Subcutaneous abdominal adipose tissue (tissue), 5 donors: Measurements from ENCODE around the gene FRAS1.

Experiments
- H3K27ac ChIP-seq: one replicate; pipeline ENCODE4 v1.7.0; 2013; ENCODE audit warnings: low read depth, mild to moderate bottlenecking, inconsistent platforms, low read length, moderate library complexity
- H3K27me3 ChIP-seq, 5 donors: one replicate each; pipeline ENCODE4 v1.7.0; 2013; ENCODE audit warnings: low read length in 5 of 5, inconsistent platforms in 1 of 5; ENCODE audit not compliant: control insufficient read depth in 5 of 5, insufficient read depth in 4 of 5
- H3K36me3 ChIP-seq, 5 donors: one replicate each; pipeline ENCODE4 v1.7.0; 2013; ENCODE audit warnings: low read length in 5 of 5; ENCODE audit not compliant: control insufficient read depth in 5 of 5, insufficient read depth in 5 of 5
- H3K4me1 ChIP-seq, 5 donors: one replicate each; pipeline ENCODE4 v1.7.0; 2013; ENCODE audit warnings: low read length in 5 of 5, mild to moderate bottlenecking in 3 of 5, moderate library complexity in 1 of 5; ENCODE audit not compliant: control insufficient read depth in 5 of 5, insufficient read depth in 5 of 5
- H3K4me3 ChIP-seq, 5 donors: one replicate each; pipeline ENCODE4 v1.7.0; 2013; ENCODE audit warnings: low read length in 5 of 5, low read depth in 1 of 5
- H3K9ac ChIP-seq, 5 donors: one replicate each; pipeline ENCODE4 v1.7.0; 2013; ENCODE audit warnings: low read length in 5 of 5, mild to moderate bottlenecking in 4 of 5, moderate library complexity in 3 of 5
- H3K9me3 ChIP-seq, 5 donors: one replicate each; pipeline ENCODE4 v1.7.0; 2013; ENCODE audit warnings: low read length in 5 of 5; ENCODE audit not compliant: control insufficient read depth in 5 of 5
- donor health status: healthy.
- donor health status: healthy.
- donor health status: healthy.
- donor health status: healthy.
- donor health status: healthy.

Gene FRAS1

DNA sequence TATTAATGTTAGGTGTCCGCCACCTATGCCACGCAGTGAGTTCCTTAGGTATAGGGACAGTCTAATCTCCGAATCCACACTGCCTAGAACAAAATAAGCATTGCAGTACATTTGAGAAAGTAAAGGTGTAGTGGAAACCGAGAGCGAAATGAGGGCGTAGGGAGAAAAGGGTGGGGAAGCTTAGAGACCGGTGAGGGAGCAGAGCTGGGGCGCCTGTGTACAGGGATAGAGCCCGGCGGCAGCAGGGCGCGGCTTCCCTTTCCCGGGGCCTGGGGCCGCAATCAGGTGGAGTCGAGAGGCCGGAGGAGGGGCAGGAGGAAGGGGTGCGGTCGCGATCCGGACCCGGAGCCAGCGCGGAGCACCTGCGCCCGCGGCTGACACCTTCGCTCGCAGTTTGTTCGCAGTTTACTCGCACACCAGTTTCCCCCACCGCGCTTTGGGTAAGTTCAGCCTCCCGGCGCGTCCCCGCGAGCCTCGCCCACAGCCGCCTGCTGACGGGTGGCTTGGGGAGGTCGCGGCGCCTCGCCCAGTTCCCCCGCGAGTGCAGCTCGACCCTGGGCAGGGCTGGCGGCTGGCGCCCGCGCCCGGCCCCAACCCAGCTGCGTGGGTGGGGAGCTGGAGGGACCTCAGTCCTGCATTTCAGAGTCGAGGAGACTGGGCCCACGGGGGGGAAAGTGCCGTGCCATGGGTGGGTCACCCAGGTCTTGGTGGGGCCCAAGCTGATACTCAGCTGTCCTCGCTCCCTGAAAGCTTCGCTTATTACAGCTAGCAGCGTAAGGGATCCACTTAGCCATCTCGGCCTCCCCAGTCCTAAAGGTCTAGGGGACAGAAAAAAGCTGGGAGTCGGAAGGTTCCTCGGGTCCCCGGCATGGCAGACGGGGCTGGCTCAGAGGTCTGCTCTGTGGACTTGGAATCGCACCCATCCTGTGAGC is 494.6 kb downstream of the FRAS1 start, which contains the start of gene ANXA3:
ANXA3 (plus strand) TSS at position 351 of the 932 bp plus-strand sequence. CDS start 2,704 bp downstream, outside the sequence.
- H3K27me3 ChIP-seq: peaks cover 0 to 8% (median 4%) of the 10 kb centered on the region in 5 donors
- peak within 1 kb of the TSS; percentile 50 to 74 (median 71) for H3K4me3 ChIP-seq
- H3K9me3 ChIP-seq: no peaks in the 10 kb centered on the region
- peaks cover 0 to 18% (median 11%) of the 10 kb centered on the region in 5 donors for H3K4me1 ChIP-seq
- peak within 1 kb of the TSS; percentile 53 for H3K27ac ChIP-seq
- no peaks in the 10 kb centered on the region for H3K36me3 ChIP-seq
- H3K9ac ChIP-seq: peak within 1 kb of the TSS in 3 of 5 donors; percentile 66 to 81 (median 70)

DNA sequence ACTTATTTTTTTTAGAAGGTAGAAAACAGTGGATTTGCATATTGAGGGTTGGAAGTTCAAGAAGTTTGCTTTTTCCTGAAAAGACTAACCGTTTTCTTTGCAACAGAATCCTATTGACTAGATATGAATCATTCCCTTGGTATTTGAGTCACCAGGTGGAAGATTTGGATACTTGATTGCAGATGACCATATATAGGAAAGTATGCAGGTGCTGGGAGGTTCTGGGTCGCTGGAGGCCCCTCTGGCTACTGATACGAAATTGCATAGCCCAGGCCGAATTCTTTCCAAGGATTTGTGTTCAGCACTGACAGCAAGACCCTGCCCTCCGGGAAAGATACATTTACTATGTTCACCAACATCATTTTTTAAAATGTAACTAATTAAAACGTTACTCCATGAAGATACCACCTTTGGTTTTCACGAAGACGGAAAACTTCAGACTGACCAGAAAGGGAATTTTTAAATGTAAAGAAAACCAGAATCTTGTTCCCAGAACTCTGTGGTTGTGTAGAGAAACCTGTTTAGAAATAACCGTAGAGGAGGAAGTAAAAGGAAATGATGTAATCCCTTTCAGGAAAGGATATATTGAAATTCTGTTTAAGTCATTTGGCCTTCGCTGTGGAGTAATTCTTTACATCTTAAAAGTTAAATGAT is 495.4 kb downstream of the FRAS1 start:
- Histone ChIP-seq H3K4me1 (peaks cover 0 to 25% (median 11%) of the 10 kb centered on the region in 5 donors), H3K36me3 (no peaks in the 10 kb centered on the region), H3K27ac (peak overlapping the region; percentile 53), H3K9ac (peak overlapping the region in 2 of 5 donors; percentile 70 to 81), H3K9me3 (no peaks in the 10 kb centered on the region), H3K27me3 (peaks cover 0 to 8% (median 4%) of the 10 kb centered on the region in 5 donors), H3K4me3 (peak overlapping the region in 4 of 5 donors; percentile 48 to 74 (median 72))

DNA sequence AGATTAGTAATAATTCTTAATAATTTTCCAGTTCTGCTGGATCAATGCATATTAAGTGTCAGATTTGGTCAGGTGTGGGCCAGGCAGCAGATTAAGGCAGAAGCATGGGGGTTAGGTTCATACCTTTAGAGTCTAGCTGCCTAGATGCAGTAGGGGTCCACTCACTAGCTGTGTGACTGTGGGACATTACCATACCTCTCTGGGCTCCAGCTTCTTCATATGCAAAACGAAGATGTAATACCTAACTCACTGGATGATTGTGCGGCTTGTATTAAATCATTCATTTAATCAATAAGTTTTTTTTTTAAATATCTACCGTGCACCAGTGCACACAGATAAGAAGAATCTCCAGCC is 495.9 kb downstream of the FRAS1 start:
- H3K27ac ChIP-seq: peak overlapping the region; percentile 53
- H3K36me3 ChIP-seq: no peaks in the 10 kb centered on the region
- peak overlapping the region in 2 of 5 donors; percentile 6 to 21 for H3K9ac ChIP-seq
- H3K4me3 ChIP-seq: peak overlapping the region in 3 of 5 donors; percentile 71 to 74 (median 74)
- H3K9me3 ChIP-seq: no peaks in the 10 kb centered on the region
- H3K4me1 ChIP-seq: peaks cover 0 to 25% (median 11%) of the 10 kb centered on the region in 5 donors
- H3K27me3 ChIP-seq: peaks cover 0 to 8% (median 4%) of the 10 kb centered on the region in 5 donors

DNA sequence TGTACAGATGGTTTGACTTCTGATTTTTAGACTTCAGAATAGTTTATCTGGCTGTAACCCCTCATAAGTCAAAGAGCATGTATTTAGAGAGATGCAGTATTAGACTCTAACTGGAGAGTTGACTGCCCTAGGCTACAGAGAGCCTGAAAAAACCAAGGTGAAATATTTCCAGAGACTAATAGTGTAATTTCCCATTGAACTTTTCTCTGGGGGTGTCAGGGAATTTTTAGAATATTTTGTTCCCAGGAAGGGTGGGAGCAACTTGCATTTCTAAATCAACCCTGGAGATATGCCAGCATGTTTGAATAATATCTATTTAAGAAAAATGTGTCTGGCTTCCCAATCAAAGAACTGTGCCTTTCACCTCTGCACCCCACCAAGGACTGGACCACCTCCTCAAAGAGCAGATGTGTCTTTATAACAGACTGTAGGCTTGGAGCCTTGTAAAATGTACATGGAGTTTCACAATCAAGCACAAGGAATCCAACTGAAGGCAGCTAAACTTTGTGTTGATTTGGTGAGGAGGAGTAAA is 496.5 kb downstream of the FRAS1 start:
- peak overlapping the region; percentile 53 for H3K27ac ChIP-seq
- peak overlapping the region in 1 of 5 donors; percentile 6 for H3K9ac ChIP-seq
- H3K9me3 ChIP-seq: no peaks in the 10 kb centered on the region
- no peaks in the 10 kb centered on the region for H3K36me3 ChIP-seq
- H3K4me3 ChIP-seq: peak overlapping the region in 2 of 5 donors; percentile 1 to 74
- H3K27me3 ChIP-seq: peaks cover 0 to 8% (median 4%) of the 10 kb centered on the region in 5 donors
- peaks cover 0 to 25% (median 11%) of the 10 kb centered on the region in 5 donors for H3K4me1 ChIP-seq

DNA sequence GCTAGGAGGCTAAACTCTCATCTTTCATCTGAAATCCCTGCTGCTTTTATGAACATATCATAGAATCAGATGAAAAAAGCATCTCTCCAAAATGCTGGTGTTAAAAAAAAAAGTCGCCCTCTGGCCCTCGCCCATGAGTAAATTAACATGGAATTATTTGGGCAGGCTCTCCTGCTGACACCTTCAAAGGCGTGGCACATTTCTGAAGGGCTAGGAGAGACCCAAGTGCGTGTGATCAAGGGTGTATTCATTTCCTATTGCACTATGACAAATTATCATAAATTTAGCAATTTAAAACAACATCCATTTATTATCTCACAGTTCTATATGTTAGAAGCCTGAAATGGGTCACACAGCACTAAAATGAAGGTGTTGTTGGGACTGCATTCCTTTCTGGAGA is 499.5 kb downstream of the FRAS1 start:
- Histone ChIP-seq H3K9ac (no peak overlapping the region), H3K27me3 (peaks cover 0 to 1% (median 0%) of the 10 kb centered on the region in 5 donors), H3K4me1 (peaks cover 0 to 31% (median 5%) of the 10 kb centered on the region in 5 donors), H3K9me3 (no peaks in the 10 kb centered on the region), H3K27ac (no peak overlapping the region), H3K36me3 (no peaks in the 10 kb centered on the region), H3K4me3 (no peak overlapping the region)

DNA sequence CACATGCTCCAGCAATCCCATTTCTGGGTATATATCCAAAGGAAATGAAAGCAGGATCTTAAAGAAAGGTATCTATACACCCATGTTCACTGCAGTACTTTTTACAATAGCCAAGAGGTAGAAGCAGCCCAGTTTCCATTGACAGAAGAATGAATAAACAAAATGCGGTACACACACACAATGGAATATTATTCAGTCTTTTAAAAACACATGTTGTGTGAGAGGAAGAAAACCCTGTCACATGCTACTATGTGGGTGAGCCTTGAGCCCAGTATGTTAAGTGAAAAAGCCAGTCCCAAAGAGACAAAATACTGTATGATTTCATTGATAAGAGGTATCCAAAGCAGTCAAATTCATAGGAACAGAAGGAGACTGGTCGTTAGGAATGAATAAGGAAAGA is 500.7 kb downstream of the FRAS1 start:
- no peak overlapping the region for H3K27ac ChIP-seq
- H3K4me1 ChIP-seq: peaks cover 0 to 29% (median 0%) of the 10 kb centered on the region in 5 donors
- no peak overlapping the region for H3K9ac ChIP-seq

DNA sequence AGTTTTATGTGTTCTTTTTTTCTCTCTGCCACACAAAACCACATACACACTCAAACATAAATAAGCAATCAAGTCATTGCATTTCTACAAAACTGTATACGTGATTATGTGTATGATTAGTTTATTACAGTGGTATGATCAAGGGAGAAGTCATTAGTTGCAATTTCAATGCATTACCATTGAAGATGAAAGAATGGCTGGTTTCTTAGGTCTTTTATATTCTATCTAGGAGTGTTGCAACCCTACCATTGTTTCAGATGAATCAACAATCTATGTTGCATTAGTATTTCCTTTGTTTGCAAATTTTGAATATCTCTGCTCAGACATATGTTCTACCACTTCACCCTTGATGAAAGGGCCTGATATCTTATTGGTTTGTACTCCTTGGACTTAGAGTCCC is 501.3 kb downstream of the FRAS1 start:
- H3K9me3 ChIP-seq: no peaks in the 10 kb centered on the region
- H3K4me1 ChIP-seq: peaks cover 0 to 24% (median 0%) of the 10 kb centered on the region in 5 donors
- H3K9ac ChIP-seq: no peak overlapping the region
- H3K27ac ChIP-seq: no peak overlapping the region
- H3K4me3 ChIP-seq: no peak overlapping the region
- no peaks in the 10 kb centered on the region for H3K36me3 ChIP-seq
- H3K27me3 ChIP-seq: no peaks in the 10 kb centered on the region

More for the DNA sequence above, 500.7 kb downstream of the FRAS1 start:
- no peaks in the 10 kb centered on the region for H3K36me3 ChIP-seq
- no peaks in the 10 kb centered on the region for H3K27me3 ChIP-seq
- no peaks in the 10 kb centered on the region for H3K9me3 ChIP-seq
- no peak overlapping the region for H3K4me3 ChIP-seq

DNA sequence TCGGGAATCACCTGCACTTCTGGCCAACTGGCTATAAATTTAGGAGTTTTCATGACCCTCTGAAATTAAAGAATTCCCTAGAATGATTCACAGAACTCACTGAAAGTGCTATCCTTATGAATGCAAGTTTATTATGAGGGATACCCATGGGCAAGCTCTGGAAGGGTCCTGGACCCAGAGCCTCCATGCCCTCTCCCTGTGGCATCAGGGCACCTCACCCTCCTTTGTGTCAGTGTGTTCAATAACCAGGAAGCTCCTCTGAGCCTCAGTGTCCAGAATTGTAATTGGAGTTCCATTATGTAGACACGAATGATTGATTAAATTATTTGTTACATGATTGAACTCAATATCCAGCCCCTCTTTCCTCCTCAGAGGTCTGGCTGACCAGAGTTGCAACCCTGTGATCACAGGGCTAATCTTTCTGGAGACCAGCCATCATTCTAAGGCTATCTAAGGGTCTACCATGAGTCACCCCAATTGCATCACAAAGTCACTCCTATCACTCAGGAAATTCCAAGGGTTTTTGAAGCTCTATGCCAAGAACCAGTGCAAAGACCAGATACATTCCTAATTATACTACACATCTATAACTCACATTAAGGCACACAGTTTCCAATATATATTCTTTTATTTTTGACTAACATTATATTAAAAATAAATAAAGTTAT is 503.3 kb downstream of the FRAS1 start:
- Histone ChIP-seq H3K9ac (no peak overlapping the region), H3K4me3 (no peak overlapping the region), H3K27ac (no peak overlapping the region), H3K36me3 (no peaks in the 10 kb centered on the region), H3K9me3 (no peaks in the 10 kb centered on the region), H3K27me3 (no peaks in the 10 kb centered on the region), H3K4me1 (peaks cover 0 to 19% (median 0%) of the 10 kb centered on the region in 5 donors)

DNA sequence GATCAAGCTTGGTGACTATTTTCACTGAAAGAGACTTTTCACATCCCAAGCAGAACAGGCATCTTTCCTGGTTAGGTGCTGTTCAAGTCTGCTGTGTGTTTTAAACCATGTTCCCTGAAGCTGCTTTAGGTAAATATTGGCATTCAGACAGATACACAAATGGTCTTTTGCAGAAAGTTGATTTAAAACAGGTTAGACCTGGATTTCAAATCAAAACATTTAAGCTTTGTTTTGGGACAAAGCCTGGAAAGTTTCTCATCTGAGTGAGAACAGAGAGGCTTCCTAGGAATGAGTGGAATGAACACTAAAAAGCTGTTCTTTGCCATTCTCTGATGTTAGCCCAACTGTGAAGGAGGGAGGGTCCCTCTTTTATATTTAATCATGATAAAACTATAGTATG is 504.6 kb downstream of the FRAS1 start:
- Histone ChIP-seq H3K27me3 (no peaks in the 10 kb centered on the region), H3K9ac (no peak overlapping the region), H3K4me3 (no peak overlapping the region), H3K27ac (no peak overlapping the region), H3K4me1 (peaks cover 0 to 21% (median 0%) of the 10 kb centered on the region in 5 donors), H3K36me3 (no peaks in the 10 kb centered on the region), H3K9me3 (no peaks in the 10 kb centered on the region)
